Heart left ventricle (tissue), 16 donors: ENCODE data around the gene UGP2. TPM values are rescaled to one million over a fixed set of nuclear protein-coding genes. Genes with fewer than 3 reads are reported as not detected.
"Not testable (repeated sequence)": the region's sequence is repeated elsewhere in the genome, so short reads cannot be mapped to it uniquely, and the experiment has no call there.

ENCODE experiments used
- ATAC-seq, 4 donors: fragments of 200-7000 bp; cut with Tn5 transposase; one replicate each; pipeline ENCODE4 v1.9.1; 2020 to 2022; ENCODE audit warnings: moderate library complexity in 4 of 4, mild to moderate bottlenecking in 3 of 4, moderate number of reproducible peaks in 1 of 4
- DNase-seq, 5 donors: peaks; one replicate each; pipeline ENCODE4 v3.0.0-alpha.2; 2020
- H3K27ac ChIP-seq, 12 donors: fragments of 200-600 bp; sonication (generic) in 4 of 12; one replicate each; pipeline versions ENCODE4 v1.5.0 to v1.8.0; 2016 to 2022; ENCODE audit warnings: mild to moderate bottlenecking in 2 of 12
- H3K27me3 ChIP-seq, 9 donors: fragments of 200-600 bp; sonication (generic) in 2 of 9; one replicate each; pipeline versions ENCODE4 v1.5.1 to v1.8.0; 2016 to 2022; ENCODE audit warnings: mild to moderate bottlenecking in 3 of 9
- H3K36me3 ChIP-seq, 9 donors: fragments of 200-600 bp; sonication (generic) in 2 of 9; one replicate each; pipeline versions ENCODE4 v1.5.0 to v1.8.0; 2018 to 2022; ENCODE audit warnings: mild to moderate bottlenecking in 2 of 9
- H3K4me1 ChIP-seq, 12 donors: fragments of 200-600 bp; sonication (generic) in 4 of 12; one replicate each; pipeline versions ENCODE4 v1.5.0 to v1.8.0; 2016 to 2022; ENCODE audit warnings: mild to moderate bottlenecking in 3 of 12
- H3K4me3 ChIP-seq, 12 donors: fragments of 200-600 bp; sonication (generic) in 4 of 12; one replicate each; pipeline versions ENCODE4 v1.5.0 to v1.8.0; 2017 to 2022; ENCODE audit warnings: mild to moderate bottlenecking in 9 of 12, moderate library complexity in 4 of 12
- H3K9me3 ChIP-seq, 12 donors: fragments of 200-600 bp; sonication (generic) in 4 of 12; one replicate each; pipeline versions ENCODE4 v1.5.0 to v1.8.0; 2016 to 2022; ENCODE audit warnings: mild to moderate bottlenecking in 1 of 12
- POLR2A ChIP-seq, 2 donors: fragments of 450-650 bp; IDR thresholded peaks; one replicate each; pipeline ENCODE4 v1.6.1; 2017; ENCODE audit warnings: antibody characterized with exemption in 2 of 2, mild to moderate bottlenecking in 2 of 2, moderate library complexity in 2 of 2
- WGBS, 4 donors: extraction: QIAGEN DNeasy Blood & Tissue Kit in 2 of 4; methylation state at CpG; one replicate each; pipeline versions ENCODE4 v1.1.5 to v1.1.7; 2013 to 2018; 5-methylcytosine and 5-hydroxymethylcytosine counted together
- intact Hi-C, 10 donors: fragments of 100-400 bp; cut with DNase I; formaldehyde crosslinking; loops; one replicate each; pipeline versions ENCODE4 v1.11.1 to v1.14.2; 2022
- polyA plus RNA-seq, 2 donors: library from polyadenylated mRNA; stranded (reverse); fragments of 200-250 nt; gene quantifications; one replicate each; pipeline ENCODE4 v1.2.3, GENCODE V29; 2013
- total RNA-seq, 9 donors: library from RNA; depleted of rRNA in 2 of 9; stranded (reverse); fragments of >200 nt in 2 of 9; fragmentation: NEBNext Ultra II Directional in 3 of 9; extraction: Animal tissue kit (Norgen Biotek cat#: 25700) in 3 of 9; gene quantifications; one replicate each; pipeline versions ENCODE4 v1.1.0 to v1.2.4, GENCODE V29; 2016 to 2023
- TF ChIP-seq, protein P1 (sequence below), 12 donors: fragments of 200-600 bp; sonication (generic) in 4 of 12; IDR thresholded peaks; one replicate each; pipeline versions ENCODE4 v1.5.0 to v1.8.0; 2018 to 2022; ENCODE audit warnings: antibody characterized with exemption in 12 of 12, mild to moderate bottlenecking in 5 of 12
- donor health status: ischemic (EF 13 %, LVEDD 7.1; RV severe dilation, severe dysfunction).
- donor health status: healthy with polysubstance abuse.
- donor health status: DM: no; HTN: yes; CAD: no.
- donor health status: DM: no; HTN: no; CAD: no.
- donor health status: ischemic (EF 25% LVEDD 6.9; RV normal size, moderate dysfunction).
- donor health status: ischemic (EF 25% LVEDD 5.7; RV mildly dilated, moderate dysfunction).
- donor health status: healthy.
- donor health status: DM: yes; HTN: yes; CAD: no.
- donor health status: ischemic (EF 35%, LVEDD 5.7; RV mildly dilated, moderate dysfunction).
- donor health status: nonischemic (EF 11% LVEDD 7.7; RV severe dilation, severe dysfunction).
- donor health status: DM: yes; HTN: yes; CAD: no.
- donor health status: PGD.
- donor health status: ischemic (EF 29% LVEDD 5.4; RV normal size, mild dysfunction).
- donor health status: nonischemic (EF 23%, LVEDD 6.1; RV moderate dilation, normal function).

The UGP2 gene
- total and polyA plus RNA-seq, 11 donors: 175 to 1,308 (median 331) TPM

DNA sequence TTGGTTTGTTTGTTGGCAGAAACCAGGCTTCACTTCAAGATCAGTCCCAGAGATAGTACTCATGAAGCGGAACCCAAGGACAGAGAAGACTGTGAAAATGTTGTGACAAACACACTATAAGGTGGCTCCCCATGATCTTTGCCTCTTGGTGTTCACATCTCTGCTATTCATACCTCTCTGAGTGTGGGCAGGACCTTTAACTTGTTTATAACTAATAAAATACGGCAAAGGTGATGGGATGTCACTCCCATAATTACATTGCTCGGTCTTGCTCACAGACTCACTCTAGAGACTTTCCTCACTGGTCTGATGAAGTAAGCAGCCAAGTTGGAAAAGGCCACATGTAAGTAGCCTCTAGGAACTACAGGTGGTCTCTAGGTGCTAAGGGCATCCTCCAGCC, 30.6 kb upstream of the UGP2 start:
- DNase-seq (no peak), ATAC-seq (no peak)
- Histone ChIP-seq H3K4me3 (no peak overlapping the region), H3K9me3 (no peaks in the 10 kb centered on the region), H3K36me3 (no peaks in the 10 kb centered on the region), H3K27me3 (no peaks in the 10 kb centered on the region), H3K27ac (no peak overlapping the region), H3K4me1 (peaks cover 0 to 11% (median 0%) of the 10 kb centered on the region in 12 donors)
- 92 to 98% (median 94%) methylated on average over 3 of the region's 3 CpGs for WGBS, 4 donors
- TF ChIP-seq, protein P1, sequence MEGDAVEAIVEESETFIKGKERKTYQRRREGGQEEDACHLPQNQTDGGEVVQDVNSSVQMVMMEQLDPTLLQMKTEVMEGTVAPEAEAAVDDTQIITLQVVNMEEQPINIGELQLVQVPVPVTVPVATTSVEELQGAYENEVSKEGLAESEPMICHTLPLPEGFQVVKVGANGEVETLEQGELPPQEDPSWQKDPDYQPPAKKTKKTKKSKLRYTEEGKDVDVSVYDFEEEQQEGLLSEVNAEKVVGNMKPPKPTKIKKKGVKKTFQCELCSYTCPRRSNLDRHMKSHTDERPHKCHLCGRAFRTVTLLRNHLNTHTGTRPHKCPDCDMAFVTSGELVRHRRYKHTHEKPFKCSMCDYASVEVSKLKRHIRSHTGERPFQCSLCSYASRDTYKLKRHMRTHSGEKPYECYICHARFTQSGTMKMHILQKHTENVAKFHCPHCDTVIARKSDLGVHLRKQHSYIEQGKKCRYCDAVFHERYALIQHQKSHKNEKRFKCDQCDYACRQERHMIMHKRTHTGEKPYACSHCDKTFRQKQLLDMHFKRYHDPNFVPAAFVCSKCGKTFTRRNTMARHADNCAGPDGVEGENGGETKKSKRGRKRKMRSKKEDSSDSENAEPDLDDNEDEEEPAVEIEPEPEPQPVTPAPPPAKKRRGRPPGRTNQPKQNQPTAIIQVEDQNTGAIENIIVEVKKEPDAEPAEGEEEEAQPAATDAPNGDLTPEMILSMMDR (IDR thresholded peaks at IDR 0.05): no peak
- no peak for TF ChIP-seq POLR2A (IDR thresholded peaks at IDR 0.05)
- intact Hi-C loops: no loop called here

DNA sequence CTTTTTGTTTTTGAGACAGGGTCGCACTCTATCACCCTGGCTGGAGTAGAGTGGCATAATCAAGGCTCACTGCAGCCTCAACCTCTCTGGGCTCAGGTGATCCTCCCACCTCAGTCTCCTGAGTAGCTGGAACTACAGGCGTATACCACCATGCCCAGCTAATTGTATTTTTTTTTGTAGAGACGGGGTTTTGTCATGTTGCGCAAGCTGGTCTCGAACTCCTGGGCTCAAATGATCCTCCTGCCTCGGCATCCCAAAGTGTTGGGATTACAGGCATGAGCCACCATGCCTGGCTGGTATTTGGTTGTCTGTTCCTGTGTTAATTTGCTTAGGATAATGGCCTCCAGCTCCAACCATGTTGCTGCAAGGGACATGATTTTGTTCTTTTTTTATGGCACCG, 29.8 kb upstream of the UGP2 start:
- intact Hi-C loops, ATAC-seq, DNase-seq, H3K36me3 ChIP-seq, H3K9me3 ChIP-seq, H3K4me3 ChIP-seq, H3K27ac ChIP-seq, H3K27me3 ChIP-seq: not testable (repeated sequence)
- H3K4me1 ChIP-seq: peaks cover 0 to 11% (median 0%) of the 10 kb centered on the region in 12 donors
- 96 to 99% (median 98%) methylated on average over 7 of the region's 7 CpGs for WGBS, 4 donors

DNA sequence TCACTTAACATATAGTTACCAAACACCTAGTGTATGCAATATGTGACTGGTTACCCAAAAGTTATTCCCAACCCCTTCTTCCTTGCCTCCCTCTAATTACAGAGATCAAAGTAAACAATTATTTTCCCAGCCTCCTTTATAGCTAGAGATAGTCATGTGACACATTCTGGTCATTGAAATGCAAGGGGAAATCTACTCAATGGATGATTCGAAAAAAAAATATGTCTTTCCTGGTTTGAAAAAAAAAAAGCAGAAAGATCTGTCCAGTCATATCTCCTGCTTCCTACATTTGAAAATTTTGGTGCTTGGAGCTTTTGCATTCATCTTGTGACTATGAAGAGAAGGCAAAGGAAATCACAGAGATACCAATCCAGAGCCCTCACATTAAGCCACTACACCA, 27.6 kb upstream of the UGP2 start:
- Histone ChIP-seq H3K4me1 (peaks cover 0 to 18% (median 2%) of the 10 kb centered on the region in 12 donors), H3K36me3 (no peaks in the 10 kb centered on the region), H3K9me3 (no peaks in the 10 kb centered on the region), H3K4me3 (no peak overlapping the region), H3K27me3 (no peaks in the 10 kb centered on the region), H3K27ac (no peak overlapping the region)
- WGBS, 4 donors: 66 to 90% (median 72%) methylated on average over 1 of the region's 1 CpG
- no peak for ATAC-seq
- intact Hi-C loops: no loop called here
- TF ChIP-seq, protein P1 (IDR thresholded peaks at IDR 0.05): no peak
- TF ChIP-seq POLR2A (IDR thresholded peaks at IDR 0.05): no peak
- DNase-seq: no peak

DNA sequence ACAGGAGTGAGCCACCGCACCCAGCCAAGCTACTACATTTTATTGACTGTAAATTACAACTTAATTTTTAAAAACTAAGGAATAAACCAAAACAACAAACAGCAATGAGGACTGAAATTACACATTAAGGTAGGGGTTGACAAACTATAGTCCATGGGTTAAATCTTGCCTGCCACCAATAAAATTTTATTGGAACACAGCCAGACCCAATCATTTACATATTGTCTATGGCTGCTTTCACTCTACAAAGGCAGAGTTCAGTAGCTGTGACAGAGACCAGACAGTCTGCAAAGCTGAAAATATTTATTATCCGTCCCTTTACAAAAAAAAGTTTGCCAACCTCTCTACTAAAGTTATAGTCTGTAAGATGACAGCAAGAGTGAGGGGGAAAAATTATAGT, 24.3 kb upstream of the UGP2 start:
- no peak for TF ChIP-seq POLR2A (IDR thresholded peaks at IDR 0.05)
- TF ChIP-seq, protein P1 (IDR thresholded peaks at IDR 0.05): no peak
- no peaks in the 10 kb centered on the region for H3K36me3 ChIP-seq
- DNase-seq: no peak
- no peak for ATAC-seq
- no peaks in the 10 kb centered on the region for H3K9me3 ChIP-seq
- no peaks in the 10 kb centered on the region for H3K27me3 ChIP-seq
- H3K4me3 ChIP-seq: no peak overlapping the region
- WGBS, 4 donors: 50 to 71% (median 67%) methylated on average over 2 of the region's 2 CpGs
- peak overlapping the region in 3 of 12 donors; percentile 8 to 49 (median 41) for H3K27ac ChIP-seq
- peaks cover 0 to 41% (median 12%) of the 10 kb centered on the region in 12 donors for H3K4me1 ChIP-seq
- intact Hi-C loops: no loop called here

DNA sequence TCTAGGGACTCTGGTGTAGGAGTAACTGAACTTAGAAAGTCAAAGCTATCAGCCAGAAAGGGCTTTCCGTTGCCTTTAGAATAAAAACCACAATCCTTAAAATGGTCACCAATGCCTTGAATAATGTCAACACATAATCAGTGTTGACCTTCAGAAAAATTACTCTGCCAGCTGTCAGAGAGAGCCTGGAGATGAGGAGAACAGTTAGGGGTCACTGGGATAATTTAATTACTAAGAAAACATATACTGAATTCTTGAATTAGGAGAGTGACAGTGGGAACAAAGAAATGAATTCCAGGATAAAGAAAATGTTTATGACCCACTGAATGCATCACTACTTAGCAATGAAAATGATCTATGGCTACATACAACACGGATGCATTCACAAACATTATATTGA, 23.4 kb upstream of the UGP2 start:
- TF ChIP-seq POLR2A (IDR thresholded peaks at IDR 0.05): no peak
- TF ChIP-seq, protein P1 (IDR thresholded peaks at IDR 0.05): no peak
- Histone ChIP-seq H3K36me3 (no peaks in the 10 kb centered on the region), H3K4me1 (peaks cover 0 to 41% (median 12%) of the 10 kb centered on the region in 12 donors), H3K27ac (peak overlapping the region in 5 of 12 donors; percentile 7 to 80 (median 41)), H3K27me3 (no peaks in the 10 kb centered on the region), H3K4me3 (no peak overlapping the region), H3K9me3 (no peaks in the 10 kb centered on the region)
- intact Hi-C loops: no loop called here
- ATAC-seq (no peak), DNase-seq (no peak)
- WGBS, 4 donors: 72 to 91% (median 75%) methylated on average over 2 of the region's 2 CpGs
